Esophagus muscularis mucosa (tissue), 4 donors: ENCODE results near the gene NTM. TPM values are rescaled to one million over a fixed set of nuclear protein-coding genes. Genes with fewer than 3 reads are reported as not detected.

Source experiments
- DNase-seq: peaks from one replicate; pipeline ENCODE4 v3.0.0-alpha.2; 2017; ENCODE audit errors: extremely low spot score
- H3K27ac ChIP-seq, 4 donors: fragments of 200-600 bp; sonication (generic); replicated peaks in 1 of 4; 1 replicate in 3 of 4; 2 replicates in 1 of 4; pipeline ENCODE4 v1.5.1; 2016 to 2019; ENCODE audit warnings: mild to moderate bottlenecking in 1 of 4
- H3K27me3 ChIP-seq, 4 donors: fragments of 200-600 bp; sonication (generic); one replicate each; pipeline versions ENCODE4 v1.5.1 to v1.6.0; 2016 to 2019
- H3K36me3 ChIP-seq, 4 donors: fragments of 200-600 bp; sonication (generic); one replicate each; pipeline ENCODE4 v1.5.1; 2016 to 2019
- H3K4me1 ChIP-seq, 4 donors: fragments of 200-600 bp; sonication (generic); one replicate each; pipeline ENCODE4 v1.5.1; 2016 to 2019
- H3K4me3 ChIP-seq, 4 donors: fragments of 200-600 bp; sonication (generic); 1 replicate in 2 of 4; 2 replicates in 2 of 4; pipeline ENCODE4 v1.5.1; 2016 to 2019; ENCODE audit warnings: mild to moderate bottlenecking in 4 of 4, moderate library complexity in 1 of 4
- H3K9me3 ChIP-seq, 4 donors: fragments of 200-600 bp; sonication (generic); 1 replicate in 3 of 4; 2 replicates in 1 of 4; pipeline ENCODE4 v1.5.1; 2016 to 2019
- CTCF ChIP-seq, 3 experiments: fragments of 200-600 bp in 2 of 3; fragments of 450-650 bp in 1 of 3; sonication (generic) in 2 of 3; IDR thresholded peaks; one replicate each; pipeline ENCODE4 v1.5.1; 2017 to 2019; ENCODE audit warnings: antibody characterized with exemption in 3 of 3, mild to moderate bottlenecking in 2 of 3, moderate library complexity in 1 of 3
- EP300 ChIP-seq: sonication (generic); formaldehyde crosslinking; IDR thresholded peaks from one replicate; pipeline ENCODE4 v1.6.1; 2017; ENCODE audit warnings: antibody characterized with exemption
- POLR2A ChIP-seq: fragments of 450-650 bp; IDR thresholded peaks from one replicate; pipeline ENCODE4 v1.6.1; 2017; ENCODE audit warnings: antibody characterized with exemption, moderate library complexity, mild to moderate bottlenecking, low read depth
- POLR2AphosphoS5 ChIP-seq, 2 donors: sonication (generic); formaldehyde crosslinking; IDR thresholded peaks; one replicate each; pipeline ENCODE4 v1.6.1; 2017; ENCODE audit warnings: antibody characterized with exemption in 2 of 2
- WGBS: methylation state at CpG from one replicate; pipeline ENCODE4 v1.1.5; 2018; 5-methylcytosine and 5-hydroxymethylcytosine counted together
- intact Hi-C: fragments of 100-400 bp; cut with DNase I; formaldehyde crosslinking; loops from one replicate; pipeline ENCODE4 v1.15.1; 2023
- total RNA-seq, 4 donors: library from RNA; depleted of rRNA; stranded (reverse); fragments of >200 nt; gene quantifications; one replicate each; pipeline versions ENCODE4 v1.1.0 to v1.2.1, GENCODE V29; 2016

NTM gene
- total RNA-seq, 4 donors from 2014 or later: 5.6 to 25.3 (median 8.3) TPM

DNA sequence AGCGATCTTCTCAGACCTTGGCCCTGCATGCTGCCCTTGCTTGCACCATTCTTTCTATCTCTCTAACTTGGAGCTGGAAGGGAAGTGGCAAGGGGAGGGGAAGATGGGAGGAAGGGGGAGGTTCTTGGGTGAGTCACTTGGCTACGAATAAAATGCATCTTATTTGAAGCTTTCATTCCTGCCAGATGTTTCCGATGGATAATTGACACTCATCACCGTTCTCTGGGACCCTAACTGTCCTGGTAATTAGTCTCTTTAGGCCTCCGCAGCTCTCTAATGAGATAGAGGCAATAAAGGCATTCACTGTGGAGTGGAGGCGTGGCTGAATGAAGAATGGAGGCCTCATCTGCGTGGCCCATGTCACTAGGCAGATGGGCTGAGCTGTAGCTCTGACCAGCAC is 960.1 kb downstream of the NTM start:
- H3K9me3 ChIP-seq: no peaks in the 10 kb centered on the region
- no peak for TF ChIP-seq CTCF (IDR thresholded peaks at IDR 0.05)
- no peak for TF ChIP-seq POLR2A
- TF ChIP-seq EP300: no peak
- no peak for TF ChIP-seq POLR2AphosphoS5 (IDR thresholded peaks at IDR 0.05)
- WGBS: 77% methylated on average over 7 of the region's 7 CpGs
- no peaks in the 10 kb centered on the region for H3K36me3 ChIP-seq
- no peak for DNase-seq
- H3K27ac ChIP-seq: no peak overlapping the region
- intact Hi-C loops: no loop called here
- no peak overlapping the region for H3K4me3 ChIP-seq
- H3K27me3 ChIP-seq: no peaks in the 10 kb centered on the region
- no peaks in the 10 kb centered on the region for H3K4me1 ChIP-seq

DNA sequence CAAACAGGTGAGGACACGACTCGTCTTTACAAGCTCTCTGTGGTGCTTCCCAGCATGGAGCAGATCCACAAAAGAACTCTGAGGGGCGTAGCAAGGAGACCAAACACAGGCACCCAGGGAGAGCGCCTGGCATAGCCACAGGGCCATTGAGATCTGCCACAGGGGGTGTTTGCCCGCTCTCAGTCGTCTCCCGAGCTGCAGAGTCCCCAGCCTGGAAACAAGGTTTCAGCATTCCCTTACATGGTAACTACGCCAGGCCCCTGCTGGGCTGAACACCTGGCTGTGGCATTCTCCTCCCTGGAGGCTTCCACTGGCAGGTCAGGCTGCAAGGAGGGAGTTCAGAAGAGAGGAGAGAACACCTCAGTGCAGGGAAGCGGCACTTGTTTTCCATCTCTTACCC is 962.1 kb downstream of the NTM start:
- Histone ChIP-seq H3K4me3 (no peak overlapping the region), H3K9me3 (no peaks in the 10 kb centered on the region), H3K4me1 (no peaks in the 10 kb centered on the region), H3K27me3 (no peaks in the 10 kb centered on the region), H3K36me3 (no peaks in the 10 kb centered on the region), H3K27ac (no peak overlapping the region)
- TF ChIP-seq EP300 (no peak), POLR2AphosphoS5 (IDR thresholded peaks at IDR 0.05) (no peak), CTCF (IDR thresholded peaks at IDR 0.05) (no peak), POLR2A (no peak)
- WGBS: 74% methylated on average over 9 of the region's 9 CpGs
- DNase-seq: no peak
- intact Hi-C loops: no loop called here

- no peaks in the 10 kb centered on the region for H3K4me1 ChIP-seq
- H3K36me3 ChIP-seq: no peaks in the 10 kb centered on the region
- H3K9me3 ChIP-seq: no peaks in the 10 kb centered on the region
- H3K27ac ChIP-seq: no peak overlapping the region
- no peak for DNase-seq
- WGBS: 96% methylated on average over 15 of the region's 15 CpGs
- intact Hi-C loops: no loop called here
- no peak overlapping the region for H3K4me3 ChIP-seq
- TF ChIP-seq POLR2AphosphoS5 (IDR thresholded peaks at IDR 0.05) (no peak), POLR2A (no peak), EP300 (no peak), CTCF (IDR thresholded peaks at IDR 0.05) (no peak)
- no peaks in the 10 kb centered on the region for H3K27me3 ChIP-seq
Observed at GRCh38 chr11:132334769-132335280, 964.4 kb downstream of the NTM start.

DNA sequence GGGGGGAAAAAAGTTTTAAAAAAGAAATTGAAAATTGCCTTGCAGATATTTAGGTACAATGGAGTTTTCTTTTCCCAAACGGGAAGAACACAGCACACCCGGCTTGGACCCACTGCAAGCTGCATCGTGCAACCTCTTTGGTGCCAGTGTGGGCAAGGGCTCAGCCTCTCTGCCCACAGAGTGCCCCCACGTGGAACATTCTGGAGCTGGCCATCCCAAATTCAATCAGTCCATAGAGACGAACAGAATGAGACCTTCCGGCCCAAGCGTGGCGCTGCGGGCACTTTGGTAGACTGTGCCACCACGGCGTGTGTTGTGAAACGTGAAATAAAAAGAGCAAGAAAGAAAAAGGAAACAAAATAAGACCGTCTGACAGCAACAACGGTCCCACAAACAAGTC is 964.9 kb downstream of the NTM start:
- Histone ChIP-seq H3K4me1 (no peaks in the 10 kb centered on the region), H3K9me3 (no peaks in the 10 kb centered on the region), H3K36me3 (no peaks in the 10 kb centered on the region), H3K27ac (no peak overlapping the region), H3K4me3 (no peak overlapping the region), H3K27me3 (no peaks in the 10 kb centered on the region)
- DNase-seq: no peak
- no peak for TF ChIP-seq POLR2AphosphoS5 (IDR thresholded peaks at IDR 0.05)
- no peak for TF ChIP-seq CTCF (IDR thresholded peaks at IDR 0.05)
- TF ChIP-seq EP300: no peak
- no peak for TF ChIP-seq POLR2A
- WGBS: 90% methylated on average over 14 of the region's 14 CpGs
- intact Hi-C loops: no loop called here
